ENCODE results near the gene TTC17.

DNA sequence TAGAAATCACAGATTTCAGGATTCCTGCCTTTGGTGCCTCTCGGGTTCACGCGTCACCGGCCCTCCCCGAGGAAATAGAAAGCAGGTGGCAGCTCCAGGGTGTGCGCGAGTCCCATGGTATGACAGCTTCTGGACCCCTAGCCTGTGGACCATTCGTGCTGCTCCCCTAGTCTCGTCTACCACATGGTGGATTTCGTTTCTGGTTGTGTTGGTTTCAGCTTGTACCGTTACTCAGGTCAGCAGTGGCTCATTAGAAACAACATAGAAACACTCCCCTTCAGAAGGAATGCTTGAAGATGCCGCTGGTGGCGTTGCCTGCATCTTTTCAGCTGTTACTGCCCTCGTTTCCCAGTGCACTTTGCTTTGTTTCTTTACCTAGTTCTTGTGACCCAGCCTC, 700 bp downstream of the TTC17 start:
- no peak for TF ChIP-seq POLR2AphosphoS5 (IDR thresholded peaks at IDR 0.05; ENCODE audit: low read depth, low read length)
- no peak for TF ChIP-seq POLR2A (IDR thresholded peaks at IDR 0.05; ENCODE audit: low read depth, low read length)
- TF ChIP-seq TAF1 (IDR thresholded peaks at IDR 0.05; ENCODE audit: low read depth, low read length): no peak
- no peak for TF ChIP-seq SPI1 (IDR thresholded peaks at IDR 0.05; ENCODE audit: low read depth, low read length)
- TF ChIP-seq POU2F2 (IDR thresholded peaks at IDR 0.05; ENCODE audit: low read depth, low read length): no peak
- TF ChIP-seq PAX5 (IDR thresholded peaks at IDR 0.05; ENCODE audit: insufficient read depth, low read length, severe bottlenecking): no peak

All from GM12891 (cell line).